Measurements from ENCODE around the gene DIS3L2. TPM values are rescaled to one million over a fixed set of nuclear protein-coding genes. Genes with fewer than 3 reads are reported as not detected.
"Not testable (repeated sequence)": the region's sequence is repeated elsewhere in the genome, so short reads cannot be mapped to it uniquely, and the experiment has no call there.

The DIS3L2 gene
- total RNA-seq, 1 experiment from 2014 or later, result 33.1 TPM

DNA sequence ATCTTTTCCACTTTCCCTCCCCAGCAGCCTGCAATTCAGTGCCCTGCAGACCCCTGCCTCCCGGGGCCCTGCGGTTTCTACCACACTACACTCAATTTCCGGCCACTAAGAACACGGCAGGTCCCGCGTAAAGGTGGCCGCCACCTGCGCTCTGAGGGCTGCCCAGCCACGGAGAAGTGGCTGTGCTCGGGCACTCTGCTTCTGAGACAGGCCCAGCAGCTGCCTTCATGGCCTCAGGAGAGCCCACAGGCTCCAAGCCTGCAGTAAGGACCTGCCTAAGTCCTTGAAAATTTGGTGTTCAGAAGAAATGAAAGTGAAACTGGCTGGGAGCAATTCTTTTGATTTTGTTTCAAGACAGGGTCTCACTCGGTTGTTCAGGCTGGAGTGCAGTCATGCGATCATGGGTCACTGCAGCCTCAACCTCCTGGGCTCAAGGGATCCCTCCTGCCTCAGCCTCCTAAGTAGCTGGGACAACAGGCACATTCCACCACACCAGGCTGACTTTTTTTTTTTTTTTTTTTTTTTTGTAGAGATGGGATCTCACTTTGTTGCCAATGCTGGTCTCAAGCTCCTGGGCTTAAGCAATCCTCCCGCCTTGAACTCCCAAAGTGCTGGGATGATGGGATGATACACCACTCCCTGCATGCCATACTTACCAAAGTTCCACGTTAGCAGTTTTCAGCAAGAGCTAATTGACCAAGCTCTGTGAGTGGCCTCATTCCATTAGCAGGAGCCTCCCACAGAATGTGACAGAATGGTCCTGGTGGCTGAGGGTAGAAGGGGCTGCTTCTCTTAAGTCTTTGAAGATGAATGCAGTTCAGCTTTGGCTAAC is 402.5 kb downstream of the DIS3L2 start:
- in situ Hi-C loops (cut with HindIII; ENCODE audit: low sequenced_read_pairs), result no loop called here
- DNase-seq (ENCODE audit: low spot score), result no peak

DNA sequence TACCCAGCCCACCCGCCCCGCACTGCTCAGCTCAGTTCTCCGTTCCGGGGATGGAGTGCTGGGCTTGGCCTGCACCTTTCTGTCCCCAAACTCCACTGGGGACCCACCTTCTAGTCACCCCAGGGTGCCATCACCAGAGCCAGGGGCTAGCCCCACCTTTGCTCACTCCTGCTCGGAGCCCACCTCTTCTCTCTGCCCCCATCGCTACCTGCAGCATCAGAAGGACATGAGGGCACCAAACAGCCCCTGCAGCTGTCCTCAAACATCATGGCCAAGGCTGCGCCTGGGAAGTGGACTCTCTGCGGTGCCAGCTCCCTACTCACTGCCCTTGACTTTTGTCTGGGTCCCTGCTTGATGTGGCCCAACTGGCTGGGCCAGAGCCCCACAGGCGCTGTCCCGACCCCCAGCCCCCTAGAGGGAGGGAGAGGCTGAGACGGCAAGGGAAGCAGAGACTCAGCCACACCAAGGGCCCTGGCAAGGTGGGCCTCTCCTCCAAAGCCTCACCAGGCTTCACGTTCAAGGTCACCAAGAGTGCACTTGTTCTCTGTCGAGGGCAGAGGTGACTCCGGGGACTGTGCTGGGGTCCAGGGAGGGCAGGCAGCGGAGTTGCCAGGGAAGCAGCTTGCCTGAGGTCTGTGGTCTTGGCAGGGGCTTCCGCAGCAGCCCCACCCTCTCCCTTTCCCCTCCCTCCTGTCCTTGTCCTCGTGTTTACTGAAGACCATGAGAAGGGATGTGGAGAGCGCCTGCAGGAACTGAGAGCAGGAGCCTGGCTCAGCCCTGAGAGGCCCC is 403.5 kb downstream of the DIS3L2 start:
- DNase-seq (ENCODE audit: low spot score); in situ Hi-C loops (cut with HindIII; ENCODE audit: low sequenced_read_pairs): not testable (repeated sequence)

DNA sequence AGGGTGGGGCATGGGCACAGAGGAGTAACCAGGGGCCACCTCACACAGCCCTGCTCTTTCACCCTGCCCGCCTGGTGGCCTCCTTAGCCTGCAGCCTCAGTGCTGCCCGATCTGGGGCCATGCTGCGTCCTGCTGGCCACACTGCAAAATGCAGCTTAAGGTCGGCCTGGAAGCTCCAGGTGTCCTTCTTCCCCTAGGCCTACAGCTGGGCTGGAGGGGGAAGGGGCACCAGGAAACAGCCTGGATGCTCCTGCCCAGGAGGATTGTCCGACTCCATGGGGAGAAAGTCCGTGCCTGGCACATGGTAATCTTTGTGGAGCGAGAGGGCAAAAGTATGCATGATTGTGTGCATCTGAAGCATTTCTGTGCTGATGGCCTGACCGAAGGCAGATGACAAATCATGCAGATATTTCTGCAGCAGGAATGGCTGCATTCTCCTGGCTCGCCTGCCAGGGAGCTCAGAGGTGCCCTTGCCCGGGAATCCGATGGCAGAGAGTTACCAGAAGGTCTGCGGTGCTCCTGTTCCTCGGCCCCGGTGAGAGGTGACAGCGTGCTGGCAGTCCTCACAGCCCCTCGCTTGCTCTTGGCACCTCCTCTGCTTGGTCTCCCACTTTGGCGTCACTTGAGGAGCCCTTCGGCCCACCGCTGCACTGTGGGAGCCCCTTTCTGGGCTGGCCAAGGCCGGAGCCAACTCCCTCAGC is 404.3 kb downstream of the DIS3L2 start:
- no peak for DNase-seq (ENCODE audit: low spot score)
- in situ Hi-C loops (cut with HindIII; ENCODE audit: low sequenced_read_pairs), result no loop called here

DNA sequence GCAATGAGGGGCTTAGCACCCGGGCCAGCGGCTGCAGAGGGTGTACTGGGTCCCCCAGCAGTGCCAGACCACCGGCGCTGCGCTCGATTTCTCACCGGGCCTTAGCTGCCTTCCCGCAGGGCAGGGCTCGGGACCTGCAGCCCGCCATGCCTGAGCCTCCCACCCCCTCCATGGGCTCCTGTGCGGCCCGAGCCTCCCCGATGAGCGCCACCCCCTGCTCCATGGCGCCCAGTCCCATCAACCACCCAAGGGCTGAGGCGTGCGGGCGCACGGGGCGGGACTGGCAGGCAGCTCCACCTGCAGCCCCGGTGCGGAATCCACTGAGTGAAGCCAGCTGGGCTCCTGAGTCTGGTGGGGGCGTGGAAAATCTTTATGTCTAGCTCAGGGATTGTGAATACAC is 404.9 kb downstream of the DIS3L2 start:
- DNase-seq (ENCODE audit: low spot score); in situ Hi-C loops (cut with HindIII; ENCODE audit: low sequenced_read_pairs): not testable (repeated sequence)

DNA sequence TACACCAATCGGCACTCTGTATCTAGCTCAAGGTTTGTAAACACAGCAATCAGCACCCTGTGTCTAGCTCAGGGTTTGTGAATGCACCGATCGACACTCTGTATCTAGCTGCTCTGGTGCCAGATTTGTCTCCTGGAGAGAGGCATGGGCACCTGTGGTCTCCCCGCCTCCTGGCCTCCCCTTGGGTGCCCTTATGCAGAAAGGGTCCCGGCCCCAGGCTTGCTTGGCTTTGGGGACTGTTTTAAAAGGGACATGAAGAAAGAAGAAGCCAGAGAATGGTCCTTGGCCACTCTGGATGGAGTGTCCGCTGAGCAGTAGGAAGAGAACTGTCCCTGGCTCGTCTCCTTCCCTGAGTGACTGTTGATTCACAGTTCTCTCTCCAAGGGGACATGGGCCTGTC is 405.5 kb downstream of the DIS3L2 start:
- no peak for DNase-seq (ENCODE audit: low spot score)
- in situ Hi-C loops (cut with HindIII; ENCODE audit: low sequenced_read_pairs), result no loop called here

DNA sequence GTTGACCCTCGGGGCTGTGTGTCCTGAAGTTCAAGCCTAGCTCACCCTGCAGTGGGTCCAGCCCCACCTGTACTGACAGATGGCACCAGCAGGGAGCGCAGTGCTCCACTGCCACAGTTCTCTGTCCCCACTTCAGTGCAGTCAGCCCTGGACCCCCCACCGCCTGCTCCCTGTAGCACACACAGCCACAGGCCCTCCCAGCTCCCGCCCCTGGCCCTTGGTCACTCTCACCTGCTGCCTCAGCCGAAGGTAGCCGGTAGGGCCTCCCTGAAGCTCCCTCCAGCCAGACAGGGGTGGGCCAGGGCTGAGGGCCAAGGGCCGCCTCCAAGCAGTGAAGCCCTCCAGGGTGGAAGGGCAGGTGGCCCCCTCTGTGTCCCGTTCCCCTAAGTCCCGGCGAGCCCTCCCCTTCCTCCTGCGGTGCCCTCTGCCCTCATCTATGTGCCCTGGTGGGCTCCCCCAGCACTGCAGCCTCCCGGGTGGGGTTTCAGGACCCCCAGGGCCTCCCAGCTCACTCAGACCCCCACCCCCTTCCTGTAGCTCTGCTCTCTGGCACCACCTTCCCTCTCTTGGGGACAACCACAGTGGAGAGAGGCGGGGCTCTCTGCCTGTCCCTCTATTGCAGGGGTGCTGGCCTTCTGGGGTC is 406.2 kb downstream of the DIS3L2 start:
- in situ Hi-C loops (cut with HindIII; ENCODE audit: low sequenced_read_pairs), result no loop called here
- peak; percentile 18 for DNase-seq (ENCODE audit: low spot score)

DNA sequence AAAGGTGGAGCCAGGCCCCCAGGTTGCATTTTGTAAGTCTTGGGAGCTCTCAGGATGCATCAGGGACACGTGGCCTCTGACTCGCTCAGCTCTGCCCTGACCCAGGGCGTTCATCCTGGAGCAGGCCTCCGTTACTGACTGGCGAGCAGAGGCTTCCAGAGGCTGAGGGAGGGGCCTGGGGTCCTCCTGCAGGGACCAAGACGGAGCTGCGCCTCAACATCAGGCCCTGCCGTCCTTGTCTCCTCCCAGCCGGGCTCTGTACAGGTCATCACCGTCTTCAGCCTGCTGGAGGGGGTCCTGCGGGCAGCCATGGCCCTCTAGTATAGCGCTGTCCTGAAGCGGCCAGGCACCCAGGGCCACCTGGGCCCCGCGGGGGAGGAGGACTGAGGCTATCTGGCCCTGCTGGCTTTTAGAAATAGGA is 406.8 kb downstream of the DIS3L2 start:
- DNase-seq (ENCODE audit: low spot score), result no peak
- in situ Hi-C loops (cut with HindIII; ENCODE audit: low sequenced_read_pairs), result no loop called here

DNA sequence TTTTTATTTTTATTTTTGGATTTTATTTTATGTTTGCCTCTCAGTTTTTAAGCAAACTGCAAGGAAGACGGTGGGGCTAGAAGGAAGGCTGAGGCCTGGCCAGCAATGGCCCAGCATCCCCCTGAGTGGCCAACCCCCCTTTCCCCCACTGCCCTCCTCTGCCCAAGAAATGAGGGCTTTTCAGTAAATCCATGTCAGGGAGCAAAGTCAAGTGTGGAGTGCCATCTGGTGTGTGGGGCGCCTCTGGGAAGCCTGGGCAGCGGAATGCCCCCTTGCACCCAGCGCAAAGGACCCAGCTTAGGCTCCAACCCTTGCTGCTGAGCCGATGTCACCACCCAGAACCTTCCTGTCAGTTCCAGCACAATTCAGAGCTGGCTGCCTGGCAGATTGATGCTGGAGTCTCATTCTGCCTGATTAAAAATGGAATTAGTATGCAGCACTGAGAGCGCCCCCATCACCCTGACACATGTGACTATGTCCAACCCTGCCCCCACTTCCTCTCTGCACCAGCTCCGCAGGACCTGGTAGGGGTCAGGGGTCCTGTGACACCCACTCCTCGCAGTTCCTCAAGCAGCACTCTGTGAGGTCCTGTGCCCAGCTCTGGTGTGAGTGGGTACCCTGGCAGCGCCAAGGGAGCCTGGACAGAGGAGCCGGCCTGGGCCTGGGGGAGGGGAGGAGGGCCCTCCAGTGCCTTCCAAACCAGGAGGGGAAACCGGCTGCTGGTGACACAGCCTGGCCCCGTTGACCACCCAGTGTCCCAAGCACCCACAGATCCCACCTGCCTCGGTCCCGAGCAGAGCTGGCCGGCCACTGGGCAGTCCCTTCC is 407.8 kb downstream of the DIS3L2 start:
- DNase-seq (ENCODE audit: low spot score), result no peak
- in situ Hi-C loops (cut with HindIII; ENCODE audit: low sequenced_read_pairs), result no loop called here

DNA sequence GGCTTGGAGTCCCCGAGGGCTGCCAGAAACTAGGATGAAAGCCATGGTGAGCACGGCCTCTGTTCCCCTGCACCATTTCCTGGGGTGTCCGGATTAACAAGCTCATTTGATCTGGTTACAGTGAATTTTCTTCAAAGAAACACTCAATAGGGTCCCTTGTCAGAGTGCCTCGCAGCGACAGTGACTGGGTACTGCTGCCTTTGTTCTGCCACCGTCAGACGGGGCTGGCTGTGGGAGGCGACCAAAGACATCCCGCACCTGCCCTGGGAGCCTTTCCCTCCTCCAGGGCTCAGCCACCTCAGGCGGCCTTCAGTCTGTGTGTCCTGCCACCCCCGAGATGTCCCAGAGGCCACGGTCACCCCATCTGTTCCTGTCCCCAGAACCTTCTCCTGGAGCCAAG is 408.5 kb downstream of the DIS3L2 start:
- in situ Hi-C loops (cut with HindIII; ENCODE audit: low sequenced_read_pairs); DNase-seq (ENCODE audit: low spot score): not testable (repeated sequence)

DNA sequence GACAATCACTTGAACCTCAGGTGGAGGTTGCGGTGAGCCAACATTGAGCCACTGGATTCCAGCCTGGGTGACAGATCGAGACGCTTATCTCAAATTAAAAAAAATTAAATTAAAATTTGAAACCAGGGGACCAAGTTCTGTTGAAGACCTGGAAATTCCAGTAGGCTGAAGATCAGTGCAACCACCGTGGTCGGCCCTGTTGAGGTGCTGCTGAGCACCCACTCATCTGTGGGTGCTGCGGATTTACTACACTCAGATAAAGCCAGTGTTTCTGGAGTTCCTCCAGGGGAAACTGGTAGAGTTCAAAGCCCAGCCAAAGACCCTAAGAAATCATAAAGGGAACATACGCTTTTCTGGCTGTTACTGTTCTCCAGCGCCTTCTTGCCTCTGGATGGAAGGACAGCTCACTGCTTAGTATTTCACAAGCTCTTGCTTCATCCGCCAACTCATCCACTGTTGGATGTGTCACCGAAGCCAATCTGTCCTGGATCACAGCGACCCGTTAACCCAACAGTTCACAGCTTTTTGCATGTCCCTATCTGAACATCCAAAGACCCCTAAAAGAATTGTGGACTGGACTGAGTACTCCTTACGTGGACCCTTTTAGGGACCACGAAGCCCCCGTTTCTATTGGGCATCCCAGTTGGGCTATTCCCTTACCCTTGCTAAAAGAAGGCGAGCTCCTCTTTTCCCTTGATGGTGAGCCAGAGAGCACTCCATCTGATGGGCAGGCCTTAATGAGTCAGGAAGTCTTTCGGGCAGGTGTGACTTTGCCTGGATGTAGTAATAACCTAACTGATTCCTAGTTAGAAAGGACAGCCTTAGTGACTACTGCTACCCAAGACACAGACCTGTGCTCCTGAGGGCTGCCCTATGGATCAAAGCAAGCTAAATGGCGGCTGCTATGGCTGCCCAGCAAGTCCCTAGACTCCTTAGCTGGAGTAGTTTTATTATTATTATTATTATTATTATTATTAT is 411.0 kb downstream of the DIS3L2 start:
- no peak for DNase-seq (ENCODE audit: low spot score)
- in situ Hi-C loops (cut with HindIII; ENCODE audit: low sequenced_read_pairs), result no loop called here

GRCh38 chr2:232374356-232374755 is 412.8 kb downstream of the DIS3L2 start:
- in situ Hi-C loops (cut with HindIII; ENCODE audit: low sequenced_read_pairs), result no loop called here

DNA sequence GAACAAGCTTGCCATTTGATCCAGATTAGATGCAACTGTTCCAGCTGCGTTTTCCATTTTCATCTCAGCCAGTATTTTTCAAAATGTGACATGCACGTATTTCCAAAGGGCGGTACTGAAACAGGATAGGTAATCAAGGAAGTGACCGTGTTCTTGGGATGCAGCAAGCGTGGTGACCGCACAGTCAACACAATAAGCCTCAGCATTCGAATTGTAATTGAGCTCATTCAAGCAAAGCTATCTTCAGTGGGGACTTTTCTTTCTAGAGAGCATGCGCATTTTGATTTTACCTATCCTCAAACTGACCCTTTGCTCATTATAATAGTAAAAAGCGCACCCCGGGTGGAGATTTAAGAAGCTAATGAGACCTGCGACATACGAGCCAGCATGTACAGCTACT is 413.7 kb downstream of the DIS3L2 start:
- DNase-seq (ENCODE audit: low spot score), result no peak
- in situ Hi-C loops (cut with HindIII; ENCODE audit: low sequenced_read_pairs), result no loop called here

More at GRCh38 chr2:232374356-232374755, 412.8 kb downstream of the DIS3L2 start:
- no peak for DNase-seq (ENCODE audit: low spot score)

DNA sequence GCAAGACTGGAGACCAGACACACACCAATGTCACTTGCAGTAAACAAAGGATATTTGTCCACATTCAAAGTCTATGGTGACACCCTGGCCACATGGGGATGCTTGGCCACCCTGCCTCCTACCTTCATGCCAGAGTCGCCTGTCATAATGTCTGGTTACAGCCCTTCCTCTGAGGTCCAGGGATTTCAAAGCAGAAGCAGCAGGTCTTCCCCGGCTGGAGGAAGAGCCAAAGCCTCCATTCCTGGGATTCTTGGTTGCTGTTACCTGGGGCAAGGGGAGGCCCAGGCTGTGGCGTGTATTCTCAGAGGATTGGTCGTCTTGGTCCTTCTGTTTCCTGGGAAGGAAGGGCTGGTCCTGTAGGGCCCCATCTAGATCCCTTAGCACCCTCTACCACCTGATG is 414.7 kb downstream of the DIS3L2 start:
- in situ Hi-C loops (cut with HindIII; ENCODE audit: low sequenced_read_pairs), result no loop called here
- DNase-seq (ENCODE audit: low spot score), result no peak

DNA sequence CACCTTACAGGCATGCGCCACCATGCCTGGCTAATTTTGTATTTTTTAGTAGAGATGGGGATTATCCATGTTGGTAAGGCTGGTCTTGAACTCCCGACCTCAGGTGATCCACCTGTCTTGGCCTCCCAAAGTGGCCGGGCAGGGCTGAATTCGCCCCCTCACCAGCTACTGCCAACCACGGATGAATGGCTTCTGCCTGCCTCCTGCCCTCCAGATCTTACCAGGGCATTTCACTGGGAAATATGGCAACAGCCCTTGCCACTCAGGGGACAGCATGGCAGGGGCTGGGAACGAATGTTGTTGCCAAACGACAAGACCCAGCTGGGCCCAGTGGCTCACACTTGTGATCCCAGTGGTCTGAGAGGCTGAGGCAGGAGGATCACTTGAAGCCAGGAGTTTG is 415.2 kb downstream of the DIS3L2 start:
- no peak for DNase-seq (ENCODE audit: low spot score)
- in situ Hi-C loops (cut with HindIII; ENCODE audit: low sequenced_read_pairs), result no loop called here

DNA sequence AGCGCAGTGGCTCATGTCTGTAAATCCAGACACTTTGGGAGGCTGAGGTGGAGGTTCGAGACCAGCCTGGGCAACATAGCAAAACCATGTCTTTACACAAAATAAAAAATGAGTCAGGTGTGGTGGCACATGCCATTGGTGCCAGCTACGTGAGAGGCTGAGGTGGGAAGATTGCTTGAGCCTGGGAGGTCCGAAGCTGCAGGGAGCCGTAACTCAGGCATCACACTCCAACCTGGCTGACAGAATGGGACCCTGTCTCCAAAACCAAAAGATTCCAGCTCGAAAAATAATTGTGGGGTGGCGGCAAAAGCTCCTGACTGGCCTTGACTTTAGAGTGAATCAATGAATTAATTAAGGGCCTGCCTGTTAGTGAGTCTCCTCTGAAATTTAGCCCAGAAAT is 415.8 kb downstream of the DIS3L2 start:
- no peak for DNase-seq (ENCODE audit: low spot score)
- in situ Hi-C loops (cut with HindIII; ENCODE audit: low sequenced_read_pairs), result no loop called here

- no peak for DNase-seq (ENCODE audit: low spot score)
- in situ Hi-C loops (cut with HindIII; ENCODE audit: low sequenced_read_pairs), result no loop called here
Observed at GRCh38 chr2:232377841-232378734, 416.6 kb downstream of the DIS3L2 start.

Data from G401 (cell line).